ENCODE results near the gene DUSP7.

DUSP7 gene, protein sequence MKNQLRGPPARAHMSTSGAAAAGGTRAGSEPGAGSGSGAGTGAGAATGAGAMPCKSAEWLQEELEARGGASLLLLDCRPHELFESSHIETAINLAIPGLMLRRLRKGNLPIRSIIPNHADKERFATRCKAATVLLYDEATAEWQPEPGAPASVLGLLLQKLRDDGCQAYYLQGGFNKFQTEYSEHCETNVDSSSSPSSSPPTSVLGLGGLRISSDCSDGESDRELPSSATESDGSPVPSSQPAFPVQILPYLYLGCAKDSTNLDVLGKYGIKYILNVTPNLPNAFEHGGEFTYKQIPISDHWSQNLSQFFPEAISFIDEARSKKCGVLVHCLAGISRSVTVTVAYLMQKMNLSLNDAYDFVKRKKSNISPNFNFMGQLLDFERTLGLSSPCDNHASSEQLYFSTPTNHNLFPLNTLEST

GRCh38 chr3:52056521-52056967 is at the start of gene DUSP7:
Gene DUSP7, minus strand, starts transcription at chr3:52056571. Its CDS starts 205 bp downstream, at chr3:52056366.
- DNase-seq, result peak; percentile 53 to 58

GRCh38 chr3:52104684-52105640 is 48.6 kb upstream of the DUSP7 start:
- no peak for DNase-seq

DNA sequence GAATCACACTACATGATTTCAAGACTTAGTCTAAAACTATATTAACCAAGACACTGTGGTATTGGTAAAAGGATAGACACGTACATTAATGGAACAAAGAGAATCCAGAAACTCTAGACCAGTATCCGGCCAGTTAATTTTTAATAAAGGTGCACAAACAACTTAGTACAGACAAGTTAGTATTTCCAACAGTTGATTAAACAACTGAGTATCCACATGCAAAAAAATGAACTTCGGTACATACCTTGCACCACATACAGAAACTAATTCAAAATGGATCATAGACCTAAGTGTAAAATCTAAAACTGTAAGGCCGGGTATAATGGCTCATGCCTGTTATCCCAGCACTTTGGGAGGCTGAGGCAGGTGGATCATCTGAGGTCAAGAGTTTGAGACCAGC is 46.6 kb upstream of the DUSP7 start:
- no peak for DNase-seq

DNA sequence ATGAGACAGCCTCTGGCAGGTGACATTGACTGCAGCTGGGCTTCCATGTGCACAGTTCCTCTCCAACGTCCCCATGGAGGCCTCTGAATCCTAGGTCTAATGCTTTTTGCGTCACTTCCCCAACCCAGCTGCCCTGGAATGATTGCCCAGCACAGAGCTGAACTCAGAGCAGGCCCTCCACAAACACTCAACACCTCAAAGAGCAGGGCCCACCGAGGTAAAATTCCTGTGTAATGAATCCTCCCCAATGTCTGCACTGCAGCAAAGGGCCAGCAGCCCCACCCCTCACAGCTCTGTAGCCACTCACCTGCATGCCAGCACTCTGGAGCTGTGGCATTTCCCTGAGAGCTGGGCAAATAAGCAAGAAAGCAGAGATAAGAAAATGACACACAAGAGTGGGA is 42.6 kb upstream of the DUSP7 start:
- no peak for DNase-seq

- no peak for DNase-seq
These were observed 41.6 kb upstream of the DUSP7 start for GRCh38 chr3:52097851-52098507.

DNA sequence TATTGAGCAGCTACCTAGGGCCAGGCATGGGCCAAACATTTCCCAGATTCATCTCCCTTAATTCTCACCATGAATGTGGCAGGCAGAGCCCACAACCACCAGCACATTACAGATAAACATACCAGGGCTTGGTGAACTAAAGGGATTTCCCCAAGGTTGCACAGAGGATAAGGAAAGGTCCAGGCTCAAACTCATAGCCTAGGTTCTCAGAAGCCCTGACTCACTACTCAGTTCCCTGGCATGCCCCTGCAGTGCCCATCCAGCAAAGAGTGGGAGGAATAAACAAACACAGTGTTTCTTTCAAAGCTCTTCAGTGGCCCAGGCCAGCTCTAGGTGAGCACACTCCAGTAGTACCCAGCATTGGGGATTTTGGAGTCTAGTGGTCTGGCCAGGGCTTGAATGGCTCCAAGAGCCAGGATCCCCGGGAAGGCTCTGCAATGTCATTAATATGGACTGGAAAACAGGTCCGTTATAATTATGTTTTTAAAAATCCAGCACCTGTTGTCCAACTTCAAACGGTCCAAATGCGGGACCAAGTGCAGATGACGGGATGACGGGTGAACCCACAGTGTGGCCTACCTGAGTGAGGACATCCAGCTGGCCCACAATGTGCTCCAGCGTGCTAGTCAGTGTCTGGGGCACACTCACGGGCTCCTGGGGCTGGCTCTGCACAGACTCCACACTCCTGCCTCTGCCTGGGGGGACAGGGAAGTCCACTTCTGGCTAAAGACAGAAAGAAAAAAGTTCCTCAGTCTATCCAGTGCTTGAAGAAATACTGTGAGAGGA is 39.8 kb upstream of the DUSP7 start:
- DNase-seq, result no peak

- no peak for DNase-seq
These were observed 38.5 kb upstream of the DUSP7 start for GRCh38 chr3:52094571-52095485.

DNA sequence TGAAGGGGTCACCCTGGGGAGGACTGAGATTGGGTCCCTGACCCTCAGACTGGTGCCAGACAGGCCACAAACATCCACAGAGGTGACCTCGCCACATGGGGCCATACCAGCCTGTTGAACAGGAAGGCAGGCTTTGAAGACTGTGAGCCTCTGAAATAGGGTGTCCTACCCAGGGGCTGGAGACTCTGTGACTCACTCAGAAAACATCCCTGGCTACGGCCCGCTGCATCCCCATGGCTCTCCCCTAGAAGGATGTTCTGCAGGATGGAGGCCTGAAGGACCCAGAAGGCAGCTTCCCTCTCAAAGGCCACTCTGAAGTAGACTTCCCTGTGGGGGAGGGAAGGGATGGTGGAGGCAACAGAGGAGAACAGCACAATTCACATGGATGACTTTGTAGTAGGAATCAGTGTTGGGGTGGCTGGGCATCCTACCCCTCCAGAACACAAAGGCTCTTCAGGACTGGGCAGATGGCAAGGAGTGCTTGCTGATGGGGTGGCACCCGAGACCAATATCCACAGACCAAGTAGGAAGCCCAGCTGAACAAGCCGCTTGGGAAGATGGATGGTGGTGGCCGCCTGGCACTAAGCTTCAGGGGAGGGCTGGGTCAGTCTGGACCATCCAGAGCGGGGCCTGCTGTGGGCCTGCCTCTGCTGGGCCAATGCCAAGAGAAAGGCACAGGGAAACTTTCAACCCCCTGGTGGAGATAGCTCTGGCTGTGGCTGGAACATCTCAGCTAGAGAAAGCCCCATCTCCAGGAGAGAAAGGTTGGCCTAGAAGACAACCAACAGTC is 37.6 kb upstream of the DUSP7 start:
- no peak for DNase-seq

DNA sequence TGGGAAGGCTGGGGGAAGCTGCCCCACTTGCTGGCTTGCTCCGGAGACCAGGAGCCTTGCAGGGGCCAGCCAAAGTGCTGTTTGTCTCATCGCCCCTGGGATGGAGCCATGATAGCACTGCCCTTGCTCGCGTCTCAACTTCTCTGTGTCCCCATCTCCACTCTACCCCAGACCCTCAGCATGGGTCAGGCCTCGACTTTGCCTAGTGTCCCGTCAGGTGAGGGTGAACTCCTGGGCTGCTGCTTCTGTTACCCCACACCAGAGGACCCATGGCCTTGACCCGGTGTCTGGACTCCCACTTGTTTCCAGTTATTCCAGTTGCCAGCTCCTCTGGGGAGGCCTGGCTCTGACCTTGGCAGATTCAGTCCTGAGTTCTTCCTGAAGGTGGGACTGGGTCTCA is 36.5 kb upstream of the DUSP7 start:
- no peak for DNase-seq

DNA sequence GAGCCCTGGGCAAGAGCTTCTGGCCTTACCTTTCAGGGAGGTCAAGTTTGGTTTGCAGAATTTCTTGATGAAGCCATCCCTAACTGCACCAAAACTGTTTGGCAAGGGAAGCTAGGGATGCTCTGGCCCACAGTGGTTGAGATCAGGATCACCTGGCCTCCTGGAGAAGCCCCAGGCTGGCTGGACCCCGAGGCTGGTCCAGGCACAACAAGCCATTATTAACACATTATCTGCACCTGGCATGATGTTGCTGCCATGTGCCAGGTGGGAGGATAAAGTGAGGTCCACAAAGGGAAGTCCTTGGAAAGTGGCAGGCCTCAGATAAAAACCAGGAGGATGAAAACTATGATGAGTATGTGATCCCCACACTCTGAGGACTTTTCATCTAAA is 35.9 kb upstream of the DUSP7 start:
- DNase-seq, result no peak

GRCh38 chr3:52091586-52092270 is 35.4 kb upstream of the DUSP7 start:
- no peak for DNase-seq

GRCh38 chr3:52090933-52091468 is 34.6 kb upstream of the DUSP7 start:
- DNase-seq, result no peak

DNA sequence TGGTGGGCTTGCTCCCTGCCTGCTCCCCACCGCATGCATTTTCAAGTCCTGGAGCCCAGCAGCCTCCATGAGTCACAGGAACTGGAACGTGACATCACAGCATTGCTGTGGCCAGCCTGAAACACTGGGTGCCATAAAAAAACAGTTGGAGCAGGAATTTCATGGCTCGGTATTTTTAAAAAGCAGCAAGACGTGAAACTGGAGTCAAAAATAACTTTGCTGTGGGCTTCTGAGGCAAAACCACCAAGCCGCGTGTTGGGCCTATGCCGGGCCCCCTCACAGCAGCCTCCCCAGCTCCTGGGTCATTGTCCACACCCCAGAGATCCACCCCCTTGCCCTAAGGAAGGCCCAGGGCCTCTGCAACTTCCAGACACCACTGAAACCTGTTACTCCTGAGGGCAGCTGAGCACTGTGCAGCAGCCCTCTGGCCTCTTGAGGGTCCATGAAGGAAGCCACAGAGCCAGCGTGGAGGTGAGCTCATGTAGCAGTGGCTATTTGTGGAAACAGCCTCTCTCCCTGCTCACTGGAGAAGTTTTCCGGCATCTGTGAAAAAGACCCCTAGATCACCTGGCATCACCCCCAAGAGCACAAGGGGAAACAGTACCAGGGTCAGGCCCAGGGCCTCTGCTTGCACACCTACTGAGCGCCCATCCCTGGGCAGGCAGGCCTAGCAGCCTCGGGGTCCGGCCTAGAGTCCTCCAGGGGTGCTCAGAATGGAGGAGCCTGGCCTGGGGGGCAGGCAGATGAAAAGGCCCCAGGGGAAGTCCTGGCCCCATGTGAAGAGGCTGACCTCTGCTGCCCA is 34.0 kb upstream of the DUSP7 start:
- no peak for DNase-seq

- DNase-seq, result no peak
These were observed 33.3 kb upstream of the DUSP7 start for GRCh38 chr3:52089691-52090090.

GRCh38 chr3:52088445-52089367 is 32.3 kb upstream of the DUSP7 start:
- peak; percentile 75 to 83 for DNase-seq

GRCh38 chr3:52087731-52088130 is 31.4 kb upstream of the DUSP7 start:
- DNase-seq, result no peak

- DNase-seq, result peak; percentile 28 to 35
These were observed 30.7 kb upstream of the DUSP7 start for GRCh38 chr3:52086976-52087663.
